KMS-11 (cell line): Measurements from ENCODE around the gene AKT3.

Experiments
- H2AFZ ChIP-seq: fragments of 200-600 bp; sonication (generic); 2 replicates; pipeline ENCODE4 v1.6.1; 2016; ENCODE audit warnings: antibody characterized with exemption, mixed run types, low read depth
- H3K27ac ChIP-seq: fragments of 200-600 bp; sonication (generic); 2 replicates; pipeline ENCODE4 v1.6.1; 2016; ENCODE audit warnings: mild to moderate bottlenecking, mixed run types
- H3K27me3 ChIP-seq: fragments of 200-600 bp; sonication (generic); 2 replicates; pipeline ENCODE4 v1.6.1; 2017; ENCODE audit warnings: mild to moderate bottlenecking, low read depth, mixed run types, moderate library complexity; ENCODE audit not compliant: insufficient read depth
- H3K36me3 ChIP-seq: fragments of 200-600 bp; sonication (generic); 2 replicates; pipeline ENCODE4 v1.6.1; 2017; ENCODE audit warnings: mild to moderate bottlenecking, mixed run types; ENCODE audit not compliant: insufficient read depth
- H3K4me1 ChIP-seq: fragments of 200-600 bp; sonication (generic); 2 replicates; pipeline ENCODE4 v1.6.1; 2016; ENCODE audit warnings: mild to moderate bottlenecking, low read depth, mixed run types; ENCODE audit not compliant: poor library complexity, severe bottlenecking
- H3K4me2 ChIP-seq: fragments of 200-600 bp; sonication (generic); 2 replicates; pipeline ENCODE4 v1.7.0; 2016; ENCODE audit warnings: mild to moderate bottlenecking, mixed run types
- H3K4me3 ChIP-seq: fragments of 200-600 bp; sonication (generic); IDR thresholded peaks from 2 replicates; pipeline ENCODE4 v1.6.1; 2017; ENCODE audit warnings: low read depth, low read length, mixed read lengths; ENCODE audit not compliant: insufficient read depth
- H3K79me2 ChIP-seq: fragments of 200-600 bp; sonication (generic); 2 replicates; pipeline ENCODE4 v1.6.1; 2016; ENCODE audit warnings: low read depth, mixed run types; ENCODE audit not compliant: insufficient read depth
- H3K9ac ChIP-seq: fragments of 200-600 bp; sonication (generic); 2 replicates; pipeline ENCODE4 v1.6.1; 2016; ENCODE audit warnings: mild to moderate bottlenecking, mixed run types
- H4K20me1 ChIP-seq: fragments of 200-600 bp; sonication (generic); 2 replicates; pipeline ENCODE4 v1.6.1; 2016; ENCODE audit warnings: mild to moderate bottlenecking, mixed run types; ENCODE audit not compliant: insufficient read depth
- CTCF ChIP-seq: fragments of 200-600 bp; sonication (generic); conservative IDR thresholded peaks from 2 replicates; pipeline ENCODE4 v1.6.1; 2017; ENCODE audit warnings: low read depth, mild to moderate bottlenecking, antibody characterized with exemption, low read length, moderate library complexity, mixed read lengths

Gene AKT3

GRCh38 chr1:243587285-243587684 lies 262.8 kb downstream of the AKT3 start:
- Histone ChIP-seq H3K36me3 (no peaks in the 10 kb centered on the region), H3K9ac (peak overlapping the region; percentile 51; the same call in 1 of the 2 replicates), H4K20me1 (no peaks in the 10 kb centered on the region; the same call in 1 of the 2 replicates), H2AFZ (no peak overlapping the region), H3K27ac (peak overlapping the region; percentile 80), H3K4me3 (no peak overlapping the region), H3K4me2 (peak overlapping the region; percentile 76), H3K27me3 (no peaks in the 10 kb centered on the region), H3K4me1 (peaks cover 68% of the 10 kb centered on the region), H3K79me2 (no peaks in the 10 kb centered on the region)
- TF ChIP-seq CTCF, result no peak

- Histone ChIP-seq H3K36me3 (no peaks in the 10 kb centered on the region), H3K79me2 (no peaks in the 10 kb centered on the region), H3K4me2 (no peak overlapping the region), H3K27ac (no peak overlapping the region), H3K4me3 (no peak overlapping the region), H3K27me3 (no peaks in the 10 kb centered on the region), H2AFZ (no peak overlapping the region), H3K4me1 (peaks cover 59% of the 10 kb centered on the region), H3K9ac (no peak overlapping the region), H4K20me1 (no peaks in the 10 kb centered on the region; the same call in 1 of the 2 replicates)
- TF ChIP-seq CTCF, result no peak
Observed at GRCh38 chr1:243585982-243586381, 264.1 kb downstream of the AKT3 start.

GRCh38 chr1:243582326-243582725 lies 267.7 kb downstream of the AKT3 start:
- Histone ChIP-seq H3K4me3 (no peak overlapping the region), H3K36me3 (no peaks in the 10 kb centered on the region), H3K27me3 (no peaks in the 10 kb centered on the region), H4K20me1 (no peaks in the 10 kb centered on the region; the same call in 1 of the 2 replicates), H3K27ac (no peak overlapping the region), H3K4me1 (peaks cover 23% of the 10 kb centered on the region), H2AFZ (no peak overlapping the region), H3K9ac (no peak overlapping the region), H3K4me2 (no peak overlapping the region), H3K79me2 (no peaks in the 10 kb centered on the region)
- no peak for TF ChIP-seq CTCF

- no peaks in the 10 kb centered on the region for H3K79me2 ChIP-seq
- no peak overlapping the region for H2AFZ ChIP-seq
- no peaks in the 10 kb centered on the region for H3K36me3 ChIP-seq
- no peak overlapping the region for H3K4me2 ChIP-seq
- H3K27me3 ChIP-seq, result no peaks in the 10 kb centered on the region
- H3K27ac ChIP-seq, result no peak overlapping the region
- H3K4me1 ChIP-seq, result peaks cover 9% of the 10 kb centered on the region
- H4K20me1 ChIP-seq, result no peaks in the 10 kb centered on the region; the same call in 1 of the 2 replicates
- no peak for TF ChIP-seq CTCF
- H3K4me3 ChIP-seq, result no peak overlapping the region
- H3K9ac ChIP-seq, result no peak overlapping the region
Observed at GRCh38 chr1:243580984-243581383, 269.1 kb downstream of the AKT3 start.
